HG02763 (cell line): ENCODE results near the gene HCN1.
"Not testable (repeated sequence)": the region's sequence is repeated elsewhere in the genome, so short reads cannot be mapped to it uniquely, and the experiment has no call there.

Source experiments
- ATAC-seq: cut with Tn5 transposase; IDR thresholded peaks from one replicate; pipeline ENCODE4 v1.9.1; 2021; ENCODE audit warnings: mild to moderate bottlenecking, moderate library complexity; ENCODE audit not compliant: unreplicated experiment

HCN1 gene

DNA sequence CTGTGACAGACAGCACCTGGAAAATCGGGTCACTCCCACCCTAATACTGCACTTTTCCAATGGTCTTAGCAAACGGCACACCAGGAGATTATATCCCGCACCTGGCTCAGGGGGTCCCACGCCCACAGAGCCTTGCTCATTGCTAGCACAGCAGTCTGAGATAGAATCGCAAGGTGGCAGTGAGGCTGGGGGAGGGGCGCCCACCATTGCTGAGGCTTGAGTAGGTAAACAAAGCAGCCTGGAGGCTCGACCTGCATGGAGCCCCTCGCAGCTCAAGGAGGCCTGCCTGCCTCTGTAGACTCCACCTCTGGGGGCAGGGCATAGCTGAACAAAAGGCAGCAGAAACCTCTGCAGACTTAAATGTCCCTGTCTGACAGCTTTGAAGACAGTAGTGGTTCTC is 383.6 kb downstream of the HCN1 start:
- not testable (repeated sequence) for ATAC-seq

DNA sequence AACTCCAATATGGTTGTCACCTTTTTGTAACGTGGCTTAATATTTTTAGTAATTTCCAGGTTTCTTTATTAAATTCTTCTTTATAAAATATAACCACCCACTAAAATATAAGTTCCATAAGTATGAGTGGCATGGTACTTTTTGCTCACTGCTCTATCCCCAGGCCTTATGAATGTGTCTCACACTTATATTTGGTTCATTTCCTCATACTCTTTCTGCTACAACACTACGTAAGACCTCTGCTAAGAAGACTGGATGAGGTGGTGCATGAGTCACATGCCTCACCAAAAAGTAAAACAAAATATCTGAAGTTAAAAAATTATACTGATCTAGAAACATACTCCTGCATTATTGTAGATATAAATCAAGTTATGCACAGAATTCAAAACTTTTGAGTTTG is 400.9 kb downstream of the HCN1 start:
- ATAC-seq, result no peak

DNA sequence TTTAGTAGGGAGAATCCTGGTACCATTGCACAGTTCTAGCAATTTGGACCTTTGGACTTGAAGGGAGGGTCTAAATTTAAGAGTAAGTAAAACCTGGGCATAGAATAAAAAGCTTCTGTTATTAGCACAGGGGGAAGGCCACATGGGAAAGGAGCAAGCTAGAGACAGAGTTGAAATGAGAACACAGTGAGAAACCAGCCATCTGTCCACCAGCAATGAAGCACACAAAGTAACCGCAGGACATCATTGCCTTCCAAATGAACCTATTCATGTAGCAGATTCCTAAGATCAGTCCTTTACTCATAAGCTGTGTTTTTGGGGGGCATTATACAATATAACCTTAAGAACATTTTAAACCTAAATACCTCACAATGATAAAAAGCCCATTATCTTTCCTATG is 407.4 kb downstream of the HCN1 start:
- ATAC-seq, result no peak

DNA sequence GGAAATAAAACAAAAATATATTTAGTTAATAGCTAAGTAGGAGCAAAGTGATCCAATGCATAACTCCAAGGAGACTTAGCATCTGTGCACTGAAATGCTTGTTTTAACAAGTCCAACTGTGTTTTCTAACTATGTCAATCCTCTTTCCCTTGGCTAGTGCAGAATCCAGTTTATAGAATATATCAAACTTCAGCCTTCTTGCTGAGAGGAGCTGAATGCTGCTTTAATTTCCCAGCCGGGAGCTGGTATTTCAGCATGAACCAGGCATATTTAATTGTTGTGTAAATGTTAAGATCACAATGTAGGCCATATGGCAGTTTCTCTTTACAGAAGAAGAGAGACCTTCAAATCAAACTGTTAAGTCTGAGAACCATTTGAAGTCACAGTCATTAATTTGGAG is 411.7 kb downstream of the HCN1 start:
- ATAC-seq, result no peak

DNA sequence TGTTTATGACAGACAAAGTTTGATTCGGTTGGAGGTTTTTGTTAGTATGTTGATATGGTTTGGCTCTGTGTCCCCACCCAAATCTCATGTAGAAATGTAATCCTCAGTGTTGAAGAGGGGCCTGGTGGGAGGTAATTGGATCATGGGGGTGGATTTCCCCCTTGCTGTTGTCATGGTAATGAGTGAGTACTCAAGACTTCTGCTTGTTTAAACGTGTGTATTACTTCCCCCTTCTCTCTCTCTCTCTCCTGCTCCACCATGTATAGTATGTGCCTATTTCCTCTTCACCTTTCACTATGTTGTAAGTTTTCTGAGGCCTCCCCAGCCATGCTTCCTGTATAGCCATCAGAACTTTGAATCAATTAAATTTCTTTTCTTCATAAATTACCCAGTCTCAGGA is 415.1 kb downstream of the HCN1 start:
- no peak for ATAC-seq

DNA sequence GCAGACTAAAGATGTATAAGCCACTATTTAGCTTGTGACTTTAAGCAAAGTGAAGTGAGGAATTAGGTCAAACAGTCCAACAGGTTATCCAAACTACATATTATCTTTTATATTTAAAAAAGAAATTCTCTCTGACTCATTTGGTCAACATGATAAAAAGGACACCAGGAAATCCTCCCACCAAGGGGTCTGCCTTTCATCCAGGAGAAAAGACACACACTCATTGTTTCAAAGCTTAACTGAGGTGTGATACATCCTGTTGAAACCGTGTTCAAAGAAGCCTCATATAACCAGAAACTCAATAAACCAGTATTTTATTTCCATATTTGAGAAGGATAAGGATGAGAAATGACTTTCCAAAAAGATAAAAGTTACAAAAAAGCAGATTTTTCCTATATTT is 417.1 kb downstream of the HCN1 start:
- no peak for ATAC-seq

DNA sequence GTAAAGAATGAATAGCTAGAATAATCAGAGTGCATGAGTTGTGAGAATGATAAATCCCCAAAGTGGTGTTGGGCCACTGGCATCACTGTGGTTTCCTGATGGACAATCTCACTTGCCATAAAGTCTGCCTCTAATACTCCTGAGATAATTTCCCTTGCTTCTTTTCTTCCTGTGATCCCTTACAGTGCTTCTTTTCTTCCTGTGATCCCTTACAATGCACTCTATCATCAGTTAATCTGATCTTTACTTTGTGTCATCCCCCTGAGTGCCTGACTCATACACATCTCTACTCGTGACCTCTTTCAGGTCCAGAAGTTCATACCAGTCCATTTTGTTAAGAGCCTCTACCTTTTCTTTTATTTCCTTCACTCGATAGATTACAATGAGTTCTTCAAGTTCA is 418.3 kb downstream of the HCN1 start:
- no peak for ATAC-seq

DNA sequence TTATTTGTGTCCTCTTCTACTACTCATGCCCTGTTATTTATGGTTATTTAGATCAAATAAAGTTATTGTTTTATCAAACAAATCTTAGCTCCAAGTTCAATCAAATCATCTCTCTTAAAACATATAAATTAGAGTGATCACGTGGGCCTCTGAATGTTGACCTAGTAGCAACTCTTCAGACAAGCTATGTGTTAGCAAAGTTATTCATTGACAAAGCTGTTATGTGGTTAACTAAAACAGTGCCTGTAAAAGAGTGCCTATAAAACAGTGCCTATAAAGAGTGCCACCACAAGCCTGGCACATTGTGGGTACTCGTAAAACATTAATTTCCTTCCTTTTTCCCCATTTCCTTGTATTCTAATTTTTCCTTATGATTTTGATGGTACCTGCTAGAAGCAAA is 421.9 kb downstream of the HCN1 start:
- ATAC-seq, result no peak

DNA sequence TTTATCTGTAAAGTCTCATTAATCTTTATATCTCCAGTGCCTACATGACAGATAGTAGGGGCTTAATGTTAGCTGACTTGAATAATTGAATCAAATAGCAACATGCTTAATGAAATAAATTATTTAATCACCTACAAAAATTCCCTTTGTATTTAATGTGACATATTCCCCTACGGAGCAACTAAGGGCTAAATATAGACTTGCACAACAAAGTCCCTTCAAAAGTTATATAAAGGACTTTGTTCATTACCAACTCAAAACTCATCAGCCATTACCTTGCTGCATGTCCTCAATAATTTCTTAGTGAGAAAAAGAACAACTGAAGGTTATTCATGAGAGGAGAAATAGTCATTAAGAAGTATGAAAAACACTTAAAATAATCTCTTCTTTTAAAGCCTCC is 424.6 kb downstream of the HCN1 start:
- no peak for ATAC-seq

DNA sequence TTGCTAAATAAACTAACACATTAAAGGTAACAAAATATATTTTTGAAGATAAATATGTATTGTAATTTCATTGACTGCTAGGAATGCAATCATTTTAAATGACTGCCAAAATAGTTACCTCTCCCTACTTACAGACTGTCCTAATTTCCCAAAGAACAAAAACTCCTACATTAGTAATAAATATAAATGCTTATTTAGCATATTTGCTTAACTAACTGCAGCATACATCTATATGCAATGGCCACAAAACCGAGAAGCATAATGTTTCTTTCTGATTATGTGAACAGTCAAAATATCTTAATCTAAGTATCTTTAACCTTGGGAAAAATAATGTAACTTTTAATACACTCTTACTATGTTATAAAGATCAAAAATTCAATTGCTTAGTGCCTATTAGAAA is 431.7 kb downstream of the HCN1 start:
- no peak for ATAC-seq

DNA sequence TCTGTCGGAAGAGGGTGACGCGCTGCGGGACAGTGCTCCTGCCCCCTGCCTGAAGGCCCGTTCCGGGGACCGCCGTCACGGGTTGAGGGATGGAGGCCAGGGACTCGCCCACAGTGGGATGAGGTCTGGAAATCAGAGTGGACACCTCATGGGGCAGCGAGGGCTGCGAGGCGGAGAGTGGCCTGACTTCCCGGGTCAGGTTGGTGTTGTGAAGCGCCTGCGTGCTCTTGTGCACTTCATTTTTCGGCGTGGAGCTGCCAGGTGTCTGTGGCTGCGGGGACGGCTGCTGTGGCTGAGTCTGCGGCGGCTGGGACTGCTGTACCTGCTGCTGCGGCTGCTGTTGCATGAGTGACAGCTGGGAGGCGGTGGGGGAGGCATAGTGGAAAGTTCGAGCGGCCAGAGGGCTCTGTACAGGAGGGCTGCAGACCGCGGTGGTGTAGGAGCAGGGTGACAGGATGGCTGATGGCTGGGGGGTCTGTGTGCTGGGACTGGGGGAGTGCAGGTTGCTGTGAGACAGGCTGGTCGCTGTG is 434.1 kb downstream of the HCN1 start:
- no peak for ATAC-seq

DNA sequence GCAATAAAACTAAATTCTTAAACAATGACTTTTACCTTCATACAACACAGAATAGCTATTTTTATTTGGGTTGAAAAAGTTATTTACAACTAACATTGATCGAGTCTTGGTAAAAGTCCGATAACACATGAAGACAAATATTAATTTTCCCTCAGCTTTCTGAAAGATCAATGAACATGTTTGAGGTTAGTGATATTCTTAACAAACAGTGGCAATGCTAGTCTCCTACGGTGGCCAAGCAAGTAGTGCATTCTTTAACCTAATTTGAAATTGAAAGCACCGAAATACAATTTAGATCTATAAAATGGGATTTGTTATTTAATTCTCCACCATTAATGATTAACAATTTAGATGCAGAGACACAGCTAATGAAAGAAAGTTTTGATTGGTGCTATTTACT is 435.1 kb downstream of the HCN1 start:
- ATAC-seq, result no peak

DNA sequence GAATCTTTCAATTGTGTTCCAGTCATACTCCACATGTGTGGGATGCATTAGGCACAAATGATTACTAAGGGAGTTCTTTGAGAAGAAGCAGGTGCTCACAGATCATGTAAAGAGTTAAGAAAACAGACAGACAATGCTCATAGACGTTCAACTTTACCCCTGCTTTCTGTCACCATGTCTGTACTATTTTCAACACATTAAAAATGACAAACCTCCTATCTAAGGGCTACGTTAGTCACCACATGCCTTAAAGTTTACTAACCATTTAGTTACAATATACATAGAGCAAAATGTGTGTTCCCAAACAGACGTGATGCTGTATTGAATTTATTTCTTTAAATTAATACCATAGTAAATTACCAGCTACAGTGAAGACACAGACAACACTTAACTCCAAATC is 435.9 kb downstream of the HCN1 start:
- no peak for ATAC-seq

DNA sequence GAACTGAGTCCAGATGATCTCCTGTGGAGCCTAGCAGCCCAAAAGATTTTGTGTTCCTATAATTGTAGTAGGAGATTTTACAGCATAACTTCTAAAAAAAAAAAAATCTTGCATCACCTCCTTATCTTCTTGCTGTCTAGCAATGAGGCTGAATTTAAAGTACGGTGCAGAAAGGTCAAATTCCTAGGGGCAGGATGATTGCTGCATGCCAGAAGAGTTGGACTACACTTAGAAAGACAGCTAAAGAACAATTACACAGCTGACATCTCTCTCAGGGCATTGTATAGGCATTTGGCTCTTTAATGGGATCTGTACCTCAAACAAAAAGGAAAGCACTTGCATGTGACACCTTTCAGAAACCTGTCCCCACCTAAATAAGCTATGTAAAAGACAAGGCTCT is 443.2 kb downstream of the HCN1 start:
- no peak for ATAC-seq

DNA sequence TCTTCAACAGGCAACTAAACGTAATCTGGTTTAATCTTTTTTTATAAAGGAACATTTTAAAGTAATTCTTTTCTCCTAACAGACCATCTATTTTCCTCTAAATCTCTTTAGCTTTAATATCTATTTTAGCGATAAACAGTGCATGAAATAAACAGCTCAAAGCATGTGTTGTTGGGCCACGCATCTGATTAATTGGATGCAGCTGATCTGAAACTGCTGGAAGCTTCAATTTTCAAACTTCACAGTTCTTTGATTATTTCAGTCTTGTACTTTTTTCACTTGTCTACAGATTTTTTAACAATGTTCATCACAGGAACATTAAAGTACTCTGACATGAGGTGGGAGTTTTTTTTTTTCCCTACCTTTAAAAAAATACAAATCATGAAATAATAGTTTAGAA is 443.6 kb downstream of the HCN1 start:
- no peak for ATAC-seq

DNA sequence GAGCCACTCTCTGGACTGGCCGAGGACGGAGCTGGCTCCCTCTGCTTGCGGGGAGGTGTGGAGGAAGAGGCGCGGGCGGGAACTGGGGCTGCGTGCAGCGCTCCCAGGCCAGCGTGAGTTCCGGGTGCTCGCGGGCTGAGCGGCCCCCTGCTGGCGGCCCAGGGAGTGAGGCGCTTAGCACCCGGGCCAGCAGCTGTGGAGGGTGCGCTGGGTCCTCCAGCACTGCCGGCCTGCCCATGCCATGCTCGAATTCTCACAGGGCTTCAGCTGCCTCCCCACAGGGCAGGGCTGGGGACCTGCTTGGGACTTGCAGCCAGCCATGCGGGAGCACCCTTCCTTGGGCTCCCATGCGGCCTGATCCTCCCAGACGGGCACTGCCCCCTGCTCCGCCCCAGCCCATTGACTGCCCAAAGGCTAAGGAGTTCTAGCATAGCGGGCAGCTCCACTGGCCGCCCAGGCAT is 470.6 kb downstream of the HCN1 start:
- ATAC-seq, result no peak

DNA sequence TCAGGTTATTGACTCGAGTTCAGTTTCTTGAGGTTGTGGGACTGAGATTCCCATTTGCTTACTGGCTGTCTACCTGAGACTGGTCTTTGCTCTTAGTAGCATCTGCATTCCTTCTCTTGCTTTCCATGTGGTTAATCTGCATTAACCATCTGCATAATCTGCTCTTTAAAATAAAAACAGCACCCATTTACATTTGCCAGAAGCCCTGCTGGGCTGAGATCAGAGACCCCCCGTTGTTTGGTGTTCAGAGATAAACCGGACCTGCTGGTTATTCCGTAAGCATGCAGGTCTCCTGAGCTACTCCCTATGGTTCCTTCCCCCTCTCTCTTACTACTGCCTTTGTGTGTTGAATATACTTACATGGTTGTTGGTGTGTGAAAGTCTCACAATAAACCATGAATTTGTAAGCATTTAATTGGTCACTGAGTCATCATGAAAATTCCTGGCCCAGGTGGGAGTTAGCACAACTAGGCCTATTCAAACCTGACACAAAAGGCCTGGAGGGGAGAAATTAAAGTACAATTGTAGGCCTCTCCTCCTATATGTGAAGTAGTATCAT is 490.7 kb downstream of the HCN1 start:
- ATAC-seq, result no peak
